CD4-positive, alpha-beta T cell treated with Interleukin-17A for 1 hour (primary cell): Measurements from ENCODE around the gene RACGAP1.
A peak's percentile ranks its signal among the peaks of the same experiment; 100 is the strongest.
"Not testable (repeated sequence)": the region's sequence is repeated elsewhere in the genome, so short reads cannot be mapped to it uniquely, and the experiment has no call there.

Experiments used
- DNase-seq: peaks from one replicate; pipeline ENCODE4 v3.0.0-alpha.2; 2020

Gene RACGAP1

GRCh38 chr12:50055831-50056638 is 30.7 kb upstream of the RACGAP1 start:
- DNase-seq: peak; percentile 60

DNA sequence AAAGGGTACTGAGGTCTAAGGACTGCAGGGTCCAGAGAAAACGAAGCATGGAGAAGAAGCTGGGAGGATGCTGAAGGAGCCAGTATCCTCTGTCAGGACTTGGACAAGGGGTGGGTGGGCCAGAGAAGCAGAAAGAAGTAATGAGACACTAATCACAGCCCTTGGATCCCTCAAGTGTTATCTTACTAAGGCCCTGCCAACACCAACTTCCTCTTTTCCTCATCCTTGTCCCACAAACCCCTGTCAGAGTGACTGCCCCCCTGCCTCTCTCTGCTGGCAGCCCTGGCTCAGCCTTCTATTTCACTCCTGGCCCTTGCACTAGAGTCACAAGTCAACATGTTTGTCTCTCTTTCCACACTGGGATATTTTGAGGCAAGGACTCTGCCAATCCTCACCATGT is 28.3 kb upstream of the RACGAP1 start:
- no peak for DNase-seq

DNA sequence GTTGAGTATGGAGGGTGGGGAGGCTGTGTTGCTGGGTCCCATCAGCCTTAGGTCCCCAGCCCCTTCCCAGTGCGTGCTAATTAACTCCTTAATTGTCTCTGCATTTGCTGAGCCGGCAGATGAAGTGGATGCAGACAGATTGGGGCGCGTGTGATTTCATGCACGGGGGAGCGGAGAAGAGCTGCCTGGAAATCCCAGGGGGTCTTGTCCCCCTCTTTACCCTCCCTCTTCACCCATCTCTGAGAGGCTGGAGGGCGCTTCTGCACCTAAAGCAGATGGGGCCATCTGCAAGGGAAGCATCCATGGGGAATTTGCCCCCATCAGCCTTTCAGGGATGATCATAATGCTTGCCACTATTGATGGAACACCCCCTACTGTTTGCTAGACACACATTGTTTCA is 27.7 kb upstream of the RACGAP1 start:
- no peak for DNase-seq

DNA sequence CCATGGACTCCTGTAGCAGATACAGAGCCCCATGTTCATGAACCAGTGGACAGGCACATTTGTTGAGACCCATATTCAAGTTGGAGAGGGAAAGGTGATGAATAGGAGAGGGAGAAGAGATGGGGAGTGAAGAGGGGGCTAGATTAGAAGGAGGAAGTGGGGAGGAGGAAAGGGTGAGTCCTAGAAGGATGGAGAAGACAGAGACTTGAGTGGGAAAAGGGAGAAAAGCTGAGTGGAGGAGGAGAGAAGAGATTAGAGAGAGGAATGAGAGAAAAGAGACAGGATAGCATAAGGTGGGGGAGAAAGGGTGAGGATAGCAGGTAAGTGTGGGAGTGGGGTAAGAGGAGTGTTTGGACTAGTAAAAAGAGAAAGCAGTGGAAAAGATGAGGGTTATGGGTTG is 27.2 kb upstream of the RACGAP1 start:
- DNase-seq: no peak

DNA sequence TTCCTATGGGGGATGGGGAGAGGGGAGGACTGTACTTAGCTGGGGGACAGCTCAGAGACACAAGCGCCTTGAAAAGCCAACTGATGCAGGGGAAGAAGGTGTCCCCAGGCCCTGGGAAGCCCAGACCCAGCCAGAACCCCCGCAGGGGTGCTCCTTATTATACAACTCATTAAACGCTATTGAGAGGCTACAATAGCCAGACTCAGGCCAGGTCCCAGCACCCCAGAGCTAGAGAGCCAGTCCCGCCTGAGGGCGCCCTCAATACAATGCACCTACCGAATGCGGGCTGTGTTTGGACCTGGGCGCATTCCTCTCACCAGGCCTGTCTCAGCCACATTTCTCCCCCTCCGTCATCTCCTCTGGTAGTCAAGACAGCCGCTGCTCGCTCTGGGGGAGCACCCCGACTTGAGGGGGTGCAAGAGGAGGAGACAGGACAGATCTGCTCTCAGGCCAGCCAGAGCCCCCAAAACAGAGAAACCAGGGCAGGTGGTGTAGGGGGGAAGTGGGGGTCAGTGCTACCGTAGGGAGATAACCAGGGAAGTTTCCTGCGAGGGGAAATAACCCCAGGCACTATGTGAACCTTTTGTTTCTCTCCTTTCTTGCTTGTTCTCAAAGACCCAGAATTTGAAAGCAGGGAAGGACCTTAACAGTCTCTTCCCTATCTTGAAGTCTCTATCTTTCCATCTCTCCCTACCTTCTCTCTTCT is 26.0 kb upstream of the RACGAP1 start:
- DNase-seq: no peak

- no peak for DNase-seq
These were observed 25.3 kb upstream of the RACGAP1 start for GRCh38 chr12:50050410-50051098.

DNA sequence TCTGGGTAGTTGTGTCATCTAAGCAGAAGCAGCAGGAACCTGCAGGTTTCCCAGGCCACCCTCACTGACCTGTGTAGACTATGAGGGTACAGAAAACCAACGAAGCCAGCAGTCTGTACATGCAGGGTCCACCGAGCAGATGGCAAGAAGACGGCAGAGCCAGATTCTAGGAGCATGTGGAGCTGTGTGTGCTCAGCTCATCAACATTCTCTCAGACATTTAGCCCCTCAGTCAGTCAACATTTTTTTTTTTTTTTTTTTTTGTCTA is 24.8 kb upstream of the RACGAP1 start:
- DNase-seq: no peak

DNA sequence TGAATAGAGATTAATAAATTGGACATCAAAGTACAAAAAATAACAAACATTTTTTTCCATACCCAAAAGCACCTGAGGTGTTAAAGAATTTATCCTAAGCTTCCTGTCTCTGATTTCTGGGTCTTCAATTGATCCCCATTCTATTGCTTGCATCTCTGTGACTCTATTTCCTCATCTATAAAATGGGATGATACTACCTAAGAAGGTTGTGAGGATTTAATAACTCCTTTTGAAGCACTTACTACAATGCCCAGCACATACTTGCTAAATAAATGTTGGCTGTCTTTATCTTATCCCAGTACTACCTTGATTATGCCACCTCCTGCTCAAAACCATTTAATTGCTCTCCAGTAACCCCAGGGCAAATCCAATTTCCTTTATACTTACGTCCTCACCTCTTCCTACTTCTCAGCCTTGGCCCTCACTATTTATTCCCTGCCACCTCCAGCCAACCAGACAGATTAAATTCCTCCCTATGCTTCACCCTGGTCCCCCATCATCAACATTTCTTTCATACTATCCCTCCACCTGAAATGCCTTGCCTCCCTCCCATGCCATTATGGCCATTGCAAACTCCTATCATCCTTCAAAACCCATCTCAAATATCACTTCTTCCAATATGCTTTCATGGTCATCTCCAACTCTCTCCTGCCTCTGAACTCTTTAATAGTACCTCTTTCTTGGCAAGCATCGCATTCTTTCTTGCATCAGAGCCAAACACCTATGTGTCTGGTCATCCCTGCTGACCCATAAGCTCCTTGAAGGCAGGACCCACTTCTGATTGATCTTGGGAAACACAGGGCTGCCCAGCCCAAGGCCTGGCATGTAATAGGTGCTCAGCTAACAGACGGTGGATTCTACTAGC is 24.2 kb upstream of the RACGAP1 start:
- no peak for DNase-seq

GRCh38 chr12:50047693-50048250 is 22.5 kb upstream of the RACGAP1 start:
- DNase-seq: no peak

- DNase-seq: no peak
These were observed 18.6 kb upstream of the RACGAP1 start for GRCh38 chr12:50043854-50044253.

DNA sequence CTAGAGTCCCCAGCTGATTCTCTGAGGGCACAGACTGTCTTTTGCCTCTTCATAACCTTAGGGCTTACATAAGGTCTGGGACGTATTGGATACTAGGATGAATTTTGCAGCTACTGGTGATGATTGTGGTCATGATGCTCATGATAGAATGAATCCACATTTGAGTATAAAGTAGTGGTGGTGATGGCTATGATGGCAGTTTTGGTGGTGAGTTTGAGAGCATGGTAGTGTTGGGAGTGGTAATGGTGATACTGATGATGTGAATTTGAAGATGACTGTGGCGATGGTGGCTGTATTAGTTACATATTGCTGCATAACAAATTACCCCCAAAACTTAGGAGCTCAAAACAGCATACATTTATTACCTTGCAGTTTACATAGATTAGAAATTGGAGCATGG is 18.0 kb upstream of the RACGAP1 start:
- no peak for DNase-seq

DNA sequence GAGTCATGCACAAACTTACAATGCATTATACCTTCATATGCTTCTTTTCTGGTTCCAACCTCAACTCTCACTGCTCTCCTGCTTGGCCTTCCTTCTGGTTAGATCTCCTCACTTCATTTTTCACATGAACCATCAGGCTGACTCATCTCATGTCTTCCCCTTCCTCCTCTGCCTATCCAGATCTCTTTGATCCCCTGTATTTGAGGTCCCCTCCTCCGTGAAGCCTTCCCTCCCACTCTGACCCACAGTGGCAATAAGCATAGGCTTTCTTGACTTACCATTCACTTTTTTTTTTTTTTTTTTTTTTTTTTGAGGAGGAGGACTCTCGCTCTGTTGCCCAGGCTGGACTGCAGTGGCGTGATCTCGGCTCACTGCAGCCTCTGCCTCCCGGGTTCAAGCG is 17.4 kb upstream of the RACGAP1 start:
- no peak for DNase-seq

GRCh38 chr12:50041962-50042361 is 16.7 kb upstream of the RACGAP1 start:
- DNase-seq: no peak

- DNase-seq: no peak
These were observed 16.0 kb upstream of the RACGAP1 start for GRCh38 chr12:50041062-50041860.

- no peak for DNase-seq
These were observed 15.4 kb upstream of the RACGAP1 start for GRCh38 chr12:50040657-50041056.

GRCh38 chr12:50039151-50039835 is 14.0 kb upstream of the RACGAP1 start:
- peak; percentile 79 for DNase-seq

GRCh38 chr12:50038336-50038735 is 13.0 kb upstream of the RACGAP1 start:
- no peak for DNase-seq

DNA sequence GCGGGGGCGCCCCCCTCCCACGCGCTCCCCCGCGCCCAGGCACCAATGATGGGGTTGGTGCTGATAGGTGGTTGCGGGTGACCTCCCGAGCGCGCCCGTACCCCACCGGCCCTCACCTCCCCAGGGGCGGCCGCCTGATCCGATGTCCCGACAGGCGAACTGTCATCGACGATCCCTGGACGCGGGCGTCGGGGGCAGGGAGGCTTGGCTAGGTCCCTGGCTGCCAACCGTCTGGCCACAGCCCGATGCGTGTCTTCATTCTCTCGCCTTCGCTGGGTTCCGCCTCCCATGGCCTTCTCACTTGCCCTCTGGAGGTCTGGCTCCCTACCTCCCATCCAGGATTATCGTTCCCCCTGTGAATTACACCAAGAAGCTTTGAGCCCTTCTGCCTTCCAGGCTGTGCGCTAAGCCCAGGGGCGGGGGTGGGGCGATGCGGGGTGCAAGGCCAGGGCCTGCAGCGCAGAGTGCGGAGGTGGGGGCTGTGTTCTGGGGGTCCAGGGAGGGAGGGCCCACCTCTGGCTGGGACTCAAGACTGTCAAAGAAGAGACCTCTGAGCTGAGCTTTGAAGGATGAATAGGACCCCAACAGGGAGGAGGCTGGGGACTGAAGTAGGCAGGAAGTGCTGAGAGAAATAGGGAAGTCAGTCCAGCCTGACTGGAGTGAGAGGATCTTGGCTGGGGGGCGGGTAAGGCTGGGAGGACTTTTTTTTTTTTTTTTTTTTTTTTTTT is 7.7 kb upstream of the RACGAP1 start:
- DNase-seq: no peak

DNA sequence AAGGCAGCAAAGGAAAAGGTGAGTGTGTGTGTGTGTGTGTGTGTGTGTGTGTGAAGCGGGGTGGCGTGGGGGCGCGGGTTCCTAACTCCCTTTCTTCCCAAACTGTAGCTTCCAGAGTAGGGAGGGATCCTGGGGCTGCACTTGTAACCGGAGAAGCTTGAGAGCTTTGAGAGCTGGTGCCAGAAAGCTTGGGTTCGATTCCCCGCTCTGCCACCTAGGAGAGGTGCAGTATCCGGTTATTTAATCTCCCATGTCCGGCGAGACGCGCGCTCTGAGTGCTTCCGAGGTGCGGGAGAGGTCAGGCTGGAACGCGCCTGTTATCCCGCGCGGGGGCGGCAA is 7.2 kb upstream of the RACGAP1 start:
- no peak for DNase-seq

DNA sequence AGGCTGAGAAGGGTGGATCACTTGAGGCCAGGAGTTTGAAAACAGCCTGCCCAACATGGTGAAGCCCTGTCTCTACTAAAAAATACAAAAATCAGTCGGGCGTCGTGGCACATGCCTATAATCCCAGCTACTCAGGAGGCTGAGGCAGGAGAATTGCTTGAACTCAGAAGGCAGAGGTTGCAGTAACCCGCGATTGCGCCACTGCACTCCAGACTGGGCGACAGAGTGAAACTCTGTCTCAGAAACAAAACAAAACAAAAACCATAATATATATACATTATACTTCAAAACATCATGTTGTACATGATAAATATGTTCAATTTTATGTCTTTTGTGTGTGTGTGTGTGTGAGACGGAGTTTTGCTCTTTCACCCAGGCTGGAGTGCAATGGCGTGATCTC is 5.2 kb upstream of the RACGAP1 start:
- DNase-seq: not testable (repeated sequence)

DNA sequence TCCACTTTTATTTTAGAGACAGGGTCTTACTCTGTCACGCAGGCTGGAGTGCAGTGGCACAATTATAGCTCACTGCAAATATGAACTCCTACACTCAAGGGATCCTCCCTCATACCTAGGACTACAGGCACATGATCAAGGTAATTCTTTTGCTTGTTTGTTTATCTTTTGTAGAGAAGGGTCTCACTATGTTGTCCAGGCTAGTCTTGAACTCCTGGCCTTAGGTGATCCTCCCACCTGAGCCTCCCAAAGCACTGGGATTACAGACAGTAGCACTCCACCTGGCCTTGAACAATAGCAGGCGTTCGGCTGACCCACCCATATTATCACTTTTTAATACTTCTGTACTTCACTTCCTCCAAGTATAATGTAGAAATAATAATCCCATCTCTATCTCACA is 1.4 kb upstream of the RACGAP1 start:
- no peak for DNase-seq
